ENCODE data around the gene EFL1.

DNA sequence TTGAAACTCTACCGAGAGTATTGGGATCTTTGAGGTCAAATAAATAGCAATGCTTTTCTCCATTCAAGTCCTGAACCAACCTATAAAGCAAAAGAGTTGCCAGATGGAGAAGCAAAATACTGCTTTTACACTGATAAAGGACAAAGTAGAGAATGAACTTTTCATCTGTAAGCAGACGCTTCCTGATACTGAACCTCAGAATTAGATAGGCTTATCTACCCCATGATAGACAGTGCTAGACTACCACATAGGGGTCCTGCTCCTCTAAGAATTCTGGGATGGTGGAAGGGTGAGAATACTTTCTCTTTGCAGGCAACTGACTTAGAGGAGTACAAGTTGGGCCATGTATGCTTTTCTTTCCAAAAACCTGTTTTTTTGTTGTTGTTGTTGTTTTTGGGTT lies 9.6 kb upstream of the EFL1 start:
- TF ChIP-seq CREB1 (IDR thresholded peaks at IDR 0.05) (no peak), POLR2AphosphoS5 (IDR thresholded peaks at IDR 0.05; ENCODE audit: low read depth, low read length) (no peak), JUN (IDR thresholded peaks at IDR 0.05; ENCODE audit: low read depth, low read length) (no peak)
- TF ChIP-seq, protein P1, sequence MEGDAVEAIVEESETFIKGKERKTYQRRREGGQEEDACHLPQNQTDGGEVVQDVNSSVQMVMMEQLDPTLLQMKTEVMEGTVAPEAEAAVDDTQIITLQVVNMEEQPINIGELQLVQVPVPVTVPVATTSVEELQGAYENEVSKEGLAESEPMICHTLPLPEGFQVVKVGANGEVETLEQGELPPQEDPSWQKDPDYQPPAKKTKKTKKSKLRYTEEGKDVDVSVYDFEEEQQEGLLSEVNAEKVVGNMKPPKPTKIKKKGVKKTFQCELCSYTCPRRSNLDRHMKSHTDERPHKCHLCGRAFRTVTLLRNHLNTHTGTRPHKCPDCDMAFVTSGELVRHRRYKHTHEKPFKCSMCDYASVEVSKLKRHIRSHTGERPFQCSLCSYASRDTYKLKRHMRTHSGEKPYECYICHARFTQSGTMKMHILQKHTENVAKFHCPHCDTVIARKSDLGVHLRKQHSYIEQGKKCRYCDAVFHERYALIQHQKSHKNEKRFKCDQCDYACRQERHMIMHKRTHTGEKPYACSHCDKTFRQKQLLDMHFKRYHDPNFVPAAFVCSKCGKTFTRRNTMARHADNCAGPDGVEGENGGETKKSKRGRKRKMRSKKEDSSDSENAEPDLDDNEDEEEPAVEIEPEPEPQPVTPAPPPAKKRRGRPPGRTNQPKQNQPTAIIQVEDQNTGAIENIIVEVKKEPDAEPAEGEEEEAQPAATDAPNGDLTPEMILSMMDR (IDR thresholded peaks at IDR 0.05; ENCODE audit: control extremely low read depth in 1 of 3, insufficient read depth in 1 of 3, low read depth in 1 of 3, low read length in 3 of 3) = no peak
- TF ChIP-seq, protein P2, sequence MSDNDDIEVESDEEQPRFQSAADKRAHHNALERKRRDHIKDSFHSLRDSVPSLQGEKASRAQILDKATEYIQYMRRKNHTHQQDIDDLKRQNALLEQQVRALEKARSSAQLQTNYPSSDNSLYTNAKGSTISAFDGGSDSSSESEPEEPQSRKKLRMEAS (IDR thresholded peaks at IDR 0.05) = no peak
- TF ChIP-seq, protein P3, sequence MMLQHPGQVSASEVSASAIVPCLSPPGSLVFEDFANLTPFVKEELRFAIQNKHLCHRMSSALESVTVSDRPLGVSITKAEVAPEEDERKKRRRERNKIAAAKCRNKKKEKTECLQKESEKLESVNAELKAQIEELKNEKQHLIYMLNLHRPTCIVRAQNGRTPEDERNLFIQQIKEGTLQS (IDR thresholded peaks at IDR 0.05; ENCODE audit: insufficient read depth, low read depth, low read length) = no peak
